PC-3 (cell line): Measurements from ENCODE around the gene VWA8. TPM values are rescaled to one million over a fixed set of nuclear protein-coding genes. Genes with fewer than 3 reads are reported as not detected.

Experiments
- ATAC-seq: fragments of 200-7000 bp; cut with Tn5 transposase; 2 replicates; pipeline ENCODE4 v1.9.1; 2020; ENCODE audit warnings: mild to moderate bottlenecking, moderate library complexity
- BruUV-seq: library from RNA; stranded (reverse); fragments of 400-500 nt; replicated peaks from 2 replicates; lab custom pipeline; 2021; lab: Mats Ljungman, UMichigan
- CTCF ChIA-PET: fragments of 300-600 bp; sonication (Branson Sonifier 250); formaldehyde crosslinking; loops from one replicate; lab custom pipeline; 2022; ENCODE audit warnings: antibody characterized with exemption; lab: Charles Lee
- POLR2A ChIA-PET: fragments of 300-600 bp; sonication (Branson Sonifier 250); formaldehyde crosslinking; loops from one replicate; lab custom pipeline; 2022; ENCODE audit warnings: antibody characterized with exemption; ENCODE audit not compliant: unreplicated experiment; lab: Charles Lee
- DNase-seq: peaks from one replicate; pipeline ENCODE4 v3.0.0-alpha.2; 2015
- H2AFZ ChIP-seq: fragments of 300-600 bp; sonication (generic); 2 replicates; pipeline ENCODE4 v1.6.0; 2016; ENCODE audit warnings: antibody characterized with exemption, low read length
- H3F3A ChIP-seq: fragments of 300-600 bp; sonication (generic); one replicate; pipeline ENCODE4 v1.6.0; 2017; ENCODE audit warnings: antibody characterized with exemption, low read length, control low read depth, mild to moderate bottlenecking; ENCODE audit not compliant: unreplicated experiment
- H3K27ac ChIP-seq: fragments of 300-600 bp; sonication (generic); 2 replicates; pipeline ENCODE4 v1.5.1; 2016; ENCODE audit warnings: mild to moderate bottlenecking, low read length
- H3K27me3 ChIP-seq: fragments of 300-600 bp; sonication (generic); 2 replicates; pipeline ENCODE4 v1.6.1; 2016; ENCODE audit warnings: low read length, mixed read lengths
- H3K36me3 ChIP-seq: fragments of 300-600 bp; sonication (generic); 2 replicates; pipeline ENCODE4 v1.6.1; 2016; ENCODE audit warnings: low read depth, mixed run types, low read length, mixed read lengths
- H3K4me1 ChIP-seq: fragments of 300-600 bp; sonication (generic); 2 replicates; pipeline ENCODE4 v1.5.1; 2016; ENCODE audit warnings: low read length; ENCODE audit not compliant: insufficient read depth
- H3K4me2 ChIP-seq: fragments of 300-600 bp; sonication (generic); 2 replicates; pipeline ENCODE4 v1.6.0; 2016; ENCODE audit warnings: low read length
- H3K4me3 ChIP-seq: fragments of 300-600 bp; sonication (generic); 2 replicates; pipeline ENCODE4 v1.5.1; 2016; ENCODE audit warnings: mild to moderate bottlenecking, low read length, mixed read lengths
- H3K79me2 ChIP-seq: fragments of 300-600 bp; sonication (generic); 2 replicates; pipeline ENCODE4 v1.6.1; 2017; ENCODE audit warnings: low read length, mixed read lengths
- H3K9ac ChIP-seq: fragments of 300-600 bp; sonication (generic); 2 replicates; pipeline ENCODE4 v1.6.0; 2016; ENCODE audit warnings: mild to moderate bottlenecking, low read length
- H3K9me2 ChIP-seq: fragments of 300-600 bp; sonication (generic); replicated peaks from 2 replicates; pipeline ENCODE4 v1.6.1; 2016; ENCODE audit warnings: mixed run types, low read length, mixed read lengths
- H3K9me3 ChIP-seq: fragments of 300-600 bp; sonication (generic); 2 replicates; pipeline ENCODE4 v1.6.1; 2016; ENCODE audit warnings: low read length, mixed read lengths
- H4K20me1 ChIP-seq: fragments of 300-600 bp; sonication (generic); 2 replicates; pipeline ENCODE4 v1.6.1; 2016; ENCODE audit warnings: low read length, mixed read lengths
- CTCF ChIP-seq: fragments of 300-600 bp; sonication (generic); conservative IDR thresholded peaks from 2 replicates; pipeline ENCODE4 v1.5.1; 2017; ENCODE audit warnings: antibody characterized with exemption, low read depth, mild to moderate bottlenecking, low read length
- EZH2 ChIP-seq: fragments of 300-600 bp; sonication (generic); IDR thresholded peaks from one replicate; pipeline ENCODE4 v1.6.1; 2017; ENCODE audit warnings: antibody characterized with exemption, mild to moderate bottlenecking, low read length; ENCODE audit not compliant: unreplicated experiment
- EZH2phosphoT487 ChIP-seq: fragments of 300-600 bp; sonication (generic); IDR thresholded peaks from 2 replicates; pipeline ENCODE4 v1.6.1; 2018; ENCODE audit warnings: mild to moderate bottlenecking, antibody characterized with exemption, low read length, borderline replicate concordance
- intact Hi-C: fragments of 100-400 bp; cut with micrococcal nuclease; formaldehyde crosslinking; loops from 2 replicates; pipeline ENCODE4 v1.9.0; 2023
- total RNA-seq: library from RNA; depleted of rRNA; stranded (reverse); fragments of >200 nt; gene quantifications from 2 replicates; pipeline ENCODE4 v1.2.3, GENCODE V29; 2014

The VWA8 gene
- total RNA-seq, 1 experiment from 2014 or later: 10.0 TPM

DNA sequence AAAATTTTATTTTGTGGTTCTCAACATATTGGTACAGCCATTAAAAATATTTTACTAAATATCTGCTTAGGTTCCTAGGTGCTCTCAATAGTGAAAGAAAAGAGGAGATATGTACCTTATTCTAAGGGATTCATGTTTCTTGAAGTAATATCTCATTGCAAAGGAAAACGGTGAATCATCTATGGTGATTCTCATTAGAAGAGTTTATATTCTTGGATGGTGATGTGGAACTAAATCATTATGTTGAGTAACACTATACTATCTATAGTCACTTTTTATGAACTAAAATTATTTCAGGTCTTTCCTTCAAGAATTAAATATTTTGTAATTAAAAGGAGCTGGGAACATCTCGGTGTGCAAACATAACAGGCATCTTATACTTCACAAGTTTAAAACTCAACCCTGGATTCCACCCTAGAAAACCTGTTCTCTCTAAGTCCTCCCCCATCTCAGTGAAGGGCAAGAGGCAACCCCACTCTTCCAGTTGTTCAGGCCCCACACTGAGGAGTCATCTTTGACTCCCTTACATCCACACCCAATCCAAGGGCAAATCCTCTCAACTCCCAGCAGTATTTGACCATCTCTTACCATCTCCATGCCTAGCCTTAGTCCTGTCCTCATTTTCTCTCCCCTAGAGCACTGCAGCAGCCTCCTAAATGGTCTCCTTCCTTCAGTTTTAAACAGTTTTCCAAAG lies 363.4 kb downstream of the VWA8 start:
- no peaks in the 10 kb centered on the region for H3K9me2 ChIP-seq
- DNase-seq: no peak
- H4K20me1 ChIP-seq: no peaks in the 10 kb centered on the region
- intact Hi-C loops: no loop called here
- H3K79me2 ChIP-seq: no peaks in the 10 kb centered on the region
- H3K36me3 ChIP-seq: no peaks in the 10 kb centered on the region
- no peak overlapping the region for H3K4me3 ChIP-seq
- TF ChIP-seq CTCF (no peak), EZH2phosphoT487 (no peak), EZH2 (no peak)
- CTCF ChIA-PET: no interaction called here
- peaks cover 31% of the 10 kb centered on the region for H3K4me1 ChIP-seq
- no peak overlapping the region for H2AFZ ChIP-seq
- H3F3A ChIP-seq: no peaks in the 10 kb centered on the region
- BruUV-seq: no TSS peak
- H3K4me2 ChIP-seq: no peak overlapping the region
- ATAC-seq: no peak; the same call in 1 of the 2 replicates
- no peaks in the 10 kb centered on the region for H3K9me3 ChIP-seq
- H3K27me3 ChIP-seq: no peaks in the 10 kb centered on the region
- no peak overlapping the region for H3K27ac ChIP-seq
- no peak overlapping the region for H3K9ac ChIP-seq
- POLR2A ChIA-PET: no interaction called here

DNA sequence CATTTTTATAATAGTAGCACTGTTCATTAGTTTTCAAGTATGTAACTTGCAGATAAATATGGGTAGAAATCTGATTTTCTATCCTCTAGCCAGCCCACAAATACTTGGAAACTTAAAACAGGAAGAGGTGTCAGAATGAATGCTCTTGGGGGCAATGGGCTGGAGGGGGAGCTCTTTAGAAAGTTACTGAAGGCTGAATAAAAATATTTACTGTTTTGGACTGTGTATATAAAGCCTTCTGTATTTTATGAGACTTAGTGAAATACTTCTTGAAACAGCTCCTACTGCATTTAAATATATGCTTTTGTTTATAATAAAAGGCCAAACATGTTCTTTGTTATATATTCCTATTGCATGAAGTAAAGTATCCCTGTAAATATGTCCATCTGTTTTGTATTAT lies 364.7 kb downstream of the VWA8 start:
- Histone ChIP-seq H3F3A (no peaks in the 10 kb centered on the region), H3K4me1 (peaks cover 33% of the 10 kb centered on the region), H2AFZ (no peak overlapping the region), H3K9me2 (no peaks in the 10 kb centered on the region), H3K4me3 (no peak overlapping the region), H3K4me2 (no peak overlapping the region), H3K27me3 (no peaks in the 10 kb centered on the region), H3K79me2 (no peaks in the 10 kb centered on the region), H3K36me3 (no peaks in the 10 kb centered on the region), H3K27ac (no peak overlapping the region), H4K20me1 (no peaks in the 10 kb centered on the region), H3K9me3 (no peaks in the 10 kb centered on the region), H3K9ac (no peak overlapping the region)
- TF ChIP-seq EZH2 (no peak), EZH2phosphoT487 (no peak), CTCF (no peak; the same call in 1 of the 2 replicates)
- ATAC-seq (no peak; the same call in 1 of the 2 replicates), DNase-seq (no peak)
- BruUV-seq: no TSS peak
- POLR2A ChIA-PET: no interaction called here
- intact Hi-C loops: no loop called here
- CTCF ChIA-PET: no interaction called here

DNA sequence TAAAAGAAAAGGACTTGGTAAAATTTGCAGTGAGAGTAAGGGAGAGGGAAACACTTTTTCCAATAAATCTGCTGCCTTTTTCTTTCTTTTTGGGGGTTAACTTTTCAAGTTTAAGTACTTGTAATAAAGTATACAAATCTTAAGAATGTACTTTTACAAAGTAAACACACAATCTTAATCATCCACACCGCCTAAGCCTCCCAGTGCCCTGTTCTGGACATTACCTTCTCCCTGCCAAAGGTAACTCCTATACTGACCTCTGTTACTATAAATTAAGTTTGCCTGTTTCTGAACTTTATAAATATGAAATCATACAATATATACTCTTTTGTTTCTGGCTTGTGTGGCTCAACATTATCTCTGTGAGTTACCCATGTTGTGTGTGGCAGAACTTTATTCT lies 365.6 kb downstream of the VWA8 start:
- Histone ChIP-seq H4K20me1 (no peaks in the 10 kb centered on the region), H3K9me3 (no peaks in the 10 kb centered on the region), H3K9ac (no peak overlapping the region), H3K4me1 (peaks cover 42% of the 10 kb centered on the region), H3K9me2 (no peaks in the 10 kb centered on the region), H3K4me2 (0 out of 2 replicates have a peak overlapping the region, but pooled peaks have one; percentile 21), H3K4me3 (no peak overlapping the region), H2AFZ (no peak overlapping the region), H3K27me3 (no peaks in the 10 kb centered on the region), H3K27ac (no peak overlapping the region), H3F3A (no peaks in the 10 kb centered on the region), H3K36me3 (no peaks in the 10 kb centered on the region), H3K79me2 (no peaks in the 10 kb centered on the region)
- DNase-seq: no peak
- no peak for TF ChIP-seq CTCF
- no peak for TF ChIP-seq EZH2phosphoT487
- no peak for TF ChIP-seq EZH2
- ATAC-seq: peak; percentile 73
- no TSS peak for BruUV-seq
- intact Hi-C loops: no loop called here
- POLR2A ChIA-PET: no interaction called here
- CTCF ChIA-PET: no interaction called here
